Panc1 (cell line): ENCODE measurements around the gene ATP2C1. TPM values are rescaled to one million over a fixed set of nuclear protein-coding genes. Genes with fewer than 3 reads are reported as not detected.

ENCODE experiments used
- ATAC-seq: fragments of 200-7000 bp; cut with Tn5 transposase; 2 replicates; pipeline ENCODE4 v1.9.1; 2020; ENCODE audit warnings: mild to moderate bottlenecking, moderate library complexity
- BruUV-seq: library from RNA; stranded (reverse); fragments of 400-500 nt; replicated peaks from 2 replicates; lab custom pipeline; 2021; lab: Mats Ljungman, UMichigan
- CTCF ChIA-PET: fragments of 300-600 bp; sonication (Branson Sonifier 250); formaldehyde crosslinking; loops from one replicate; lab custom pipeline; 2022; ENCODE audit warnings: antibody characterized with exemption; lab: Charles Lee
- POLR2A ChIA-PET: fragments of 300-600 bp; sonication (Branson Sonifier 250); formaldehyde crosslinking; loops from one replicate; lab custom pipeline; 2022; ENCODE audit warnings: antibody characterized with exemption; lab: Charles Lee
- DNase-seq: peaks from one replicate; pipeline ENCODE4 v3.0.0-alpha.2; 2010; ENCODE audit warnings: low read depth, low spot score
- H3K27ac ChIP-seq: 2 replicates; pipeline ENCODE4 v1.5.1; 2011; ENCODE audit warnings: mild to moderate bottlenecking, low read length, inconsistent platforms
- H3K27me3 ChIP-seq: fragments of 200-500 bp; sonication (Bioruptor generic); 2 replicates; pipeline ENCODE4 v1.6.0; 2014; ENCODE audit warnings: low read length, inconsistent platforms; ENCODE audit not compliant: control insufficient read depth, insufficient read depth
- H3K36me3 ChIP-seq: fragments of 200-500 bp; sonication (Bioruptor generic); 2 replicates; pipeline ENCODE4 v1.5.1; 2014; ENCODE audit warnings: inconsistent platforms, mild to moderate bottlenecking, low read length, moderate library complexity; ENCODE audit not compliant: control insufficient read depth, insufficient read depth
- H3K4me1 ChIP-seq: 2 replicates; pipeline ENCODE4 v1.5.1; 2011; ENCODE audit warnings: inconsistent platforms, mild to moderate bottlenecking, low read length, moderate library complexity; ENCODE audit not compliant: control insufficient read depth, insufficient read depth
- H3K4me3 ChIP-seq, 2 experiments: 2 replicates each; pipeline ENCODE4 v1.5.1; 2011 to 2012; ENCODE audit warnings: low read depth in 2 of 2, low read length in 2 of 2, mild to moderate bottlenecking in 2 of 2, inconsistent platforms in 1 of 2, moderate library complexity in 1 of 2
- H3K9me3 ChIP-seq: fragments of 200-500 bp; sonication (Bioruptor generic); 2 replicates; pipeline ENCODE4 v1.5.1; 2014; ENCODE audit warnings: low read depth, mild to moderate bottlenecking, inconsistent platforms, low read length, moderate library complexity; ENCODE audit not compliant: control insufficient read depth, insufficient read depth
- POLR2AphosphoS5 ChIP-seq: IDR thresholded peaks from 2 replicates; pipeline ENCODE4 v1.6.1; 2012; ENCODE audit warnings: mild to moderate bottlenecking, low read depth, low read length, moderate library complexity
- SIN3A ChIP-seq: IDR thresholded peaks from 2 replicates; pipeline ENCODE4 v1.6.1; 2012; ENCODE audit warnings: low read depth, mild to moderate bottlenecking, low read length, moderate library complexity, borderline replicate concordance; ENCODE audit not compliant: insufficient read depth
- TCF7L2 ChIP-seq: IDR thresholded peaks from 2 replicates; pipeline ENCODE4 v1.6.1; 2011; ENCODE audit warnings: mild to moderate bottlenecking, low read depth, low read length, inconsistent platforms
- in situ Hi-C: cut with HindIII; loops from 2 replicates; pipeline ENCODE4 v1.10.0; 2016; ENCODE audit warnings: low sequenced_read_pairs, low pct_unique_long_range_greater_than_20kb
- intact Hi-C: fragments of 100-400 bp; cut with micrococcal nuclease; formaldehyde crosslinking; loops from one replicate; pipeline ENCODE4 v1.10.0; 2022; ENCODE audit not compliant: unreplicated experiment
- total RNA-seq: library from RNA; stranded (reverse); gene quantifications from one replicate; pipeline ENCODE4 v1.2.1, GENCODE V29; 2021; ENCODE audit not compliant: unreplicated experiment
- TF ChIP-seq, protein P1 (sequence below): fragments of 450-650 bp; IDR thresholded peaks from 2 replicates; pipeline ENCODE4 v1.5.1; 2017; ENCODE audit warnings: mild to moderate bottlenecking
- TF ChIP-seq, protein P2 (sequence below), 2 experiments: IDR thresholded peaks; 2 replicates each; pipeline ENCODE4 v1.6.1; 2011 to 2012; ENCODE audit warnings: low read depth in 2 of 2, control low read depth in 1 of 2, low read length in 1 of 2, mild to moderate bottlenecking in 1 of 2, moderate library complexity in 1 of 2; ENCODE audit not compliant: insufficient read depth in 1 of 2

Gene ATP2C1
- total RNA-seq, 1 experiment from 2014 or later = 101 TPM

DNA sequence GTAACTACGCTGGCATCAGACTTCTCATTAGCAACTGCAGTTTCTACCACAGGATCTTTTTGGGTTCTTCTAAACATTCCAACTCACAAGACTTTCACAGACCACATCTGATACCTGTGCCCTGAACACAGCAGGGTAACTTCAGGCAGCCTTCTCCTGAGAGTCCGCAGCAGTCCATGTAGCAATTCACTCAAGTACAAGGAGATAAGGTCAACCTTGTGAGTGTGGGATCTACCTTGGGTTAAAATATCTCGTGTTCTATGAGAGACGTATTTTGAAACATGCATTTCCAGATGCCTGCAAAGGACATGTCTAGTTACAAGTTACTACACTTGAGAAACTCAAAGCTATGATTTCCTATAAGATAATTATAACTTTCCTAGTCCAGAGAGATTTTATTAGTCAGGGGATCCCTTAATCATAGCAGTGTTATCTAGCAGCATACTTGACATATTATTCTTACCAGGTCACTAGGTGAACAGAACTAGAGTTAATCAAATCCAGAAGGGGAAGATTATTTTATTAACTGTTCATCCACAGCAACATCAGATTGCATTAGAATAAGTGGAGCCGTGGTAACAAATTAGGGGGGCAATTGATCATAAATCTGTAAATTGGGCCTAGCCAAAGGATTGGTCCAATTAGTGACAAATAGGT, 66.4 kb downstream of the ATP2C1 start:
- ChIA-PET POLR2A (no interaction called here), CTCF (no interaction called here)
- ATAC-seq = no peak
- in situ Hi-C loops = no loop called here
- Histone ChIP-seq H3K27ac (no peak overlapping the region), H3K36me3 (peaks cover 37% of the 10 kb centered on the region), H3K4me1 (peaks cover 8% of the 10 kb centered on the region), H3K27me3 (no peaks in the 10 kb centered on the region), H3K4me3 (no peak overlapping the region), H3K9me3 (no peaks in the 10 kb centered on the region)
- DNase-seq = no peak
- TF ChIP-seq, protein P1, sequence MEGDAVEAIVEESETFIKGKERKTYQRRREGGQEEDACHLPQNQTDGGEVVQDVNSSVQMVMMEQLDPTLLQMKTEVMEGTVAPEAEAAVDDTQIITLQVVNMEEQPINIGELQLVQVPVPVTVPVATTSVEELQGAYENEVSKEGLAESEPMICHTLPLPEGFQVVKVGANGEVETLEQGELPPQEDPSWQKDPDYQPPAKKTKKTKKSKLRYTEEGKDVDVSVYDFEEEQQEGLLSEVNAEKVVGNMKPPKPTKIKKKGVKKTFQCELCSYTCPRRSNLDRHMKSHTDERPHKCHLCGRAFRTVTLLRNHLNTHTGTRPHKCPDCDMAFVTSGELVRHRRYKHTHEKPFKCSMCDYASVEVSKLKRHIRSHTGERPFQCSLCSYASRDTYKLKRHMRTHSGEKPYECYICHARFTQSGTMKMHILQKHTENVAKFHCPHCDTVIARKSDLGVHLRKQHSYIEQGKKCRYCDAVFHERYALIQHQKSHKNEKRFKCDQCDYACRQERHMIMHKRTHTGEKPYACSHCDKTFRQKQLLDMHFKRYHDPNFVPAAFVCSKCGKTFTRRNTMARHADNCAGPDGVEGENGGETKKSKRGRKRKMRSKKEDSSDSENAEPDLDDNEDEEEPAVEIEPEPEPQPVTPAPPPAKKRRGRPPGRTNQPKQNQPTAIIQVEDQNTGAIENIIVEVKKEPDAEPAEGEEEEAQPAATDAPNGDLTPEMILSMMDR = no peak
- TF ChIP-seq SIN3A = no peak
- TF ChIP-seq, protein P2, sequence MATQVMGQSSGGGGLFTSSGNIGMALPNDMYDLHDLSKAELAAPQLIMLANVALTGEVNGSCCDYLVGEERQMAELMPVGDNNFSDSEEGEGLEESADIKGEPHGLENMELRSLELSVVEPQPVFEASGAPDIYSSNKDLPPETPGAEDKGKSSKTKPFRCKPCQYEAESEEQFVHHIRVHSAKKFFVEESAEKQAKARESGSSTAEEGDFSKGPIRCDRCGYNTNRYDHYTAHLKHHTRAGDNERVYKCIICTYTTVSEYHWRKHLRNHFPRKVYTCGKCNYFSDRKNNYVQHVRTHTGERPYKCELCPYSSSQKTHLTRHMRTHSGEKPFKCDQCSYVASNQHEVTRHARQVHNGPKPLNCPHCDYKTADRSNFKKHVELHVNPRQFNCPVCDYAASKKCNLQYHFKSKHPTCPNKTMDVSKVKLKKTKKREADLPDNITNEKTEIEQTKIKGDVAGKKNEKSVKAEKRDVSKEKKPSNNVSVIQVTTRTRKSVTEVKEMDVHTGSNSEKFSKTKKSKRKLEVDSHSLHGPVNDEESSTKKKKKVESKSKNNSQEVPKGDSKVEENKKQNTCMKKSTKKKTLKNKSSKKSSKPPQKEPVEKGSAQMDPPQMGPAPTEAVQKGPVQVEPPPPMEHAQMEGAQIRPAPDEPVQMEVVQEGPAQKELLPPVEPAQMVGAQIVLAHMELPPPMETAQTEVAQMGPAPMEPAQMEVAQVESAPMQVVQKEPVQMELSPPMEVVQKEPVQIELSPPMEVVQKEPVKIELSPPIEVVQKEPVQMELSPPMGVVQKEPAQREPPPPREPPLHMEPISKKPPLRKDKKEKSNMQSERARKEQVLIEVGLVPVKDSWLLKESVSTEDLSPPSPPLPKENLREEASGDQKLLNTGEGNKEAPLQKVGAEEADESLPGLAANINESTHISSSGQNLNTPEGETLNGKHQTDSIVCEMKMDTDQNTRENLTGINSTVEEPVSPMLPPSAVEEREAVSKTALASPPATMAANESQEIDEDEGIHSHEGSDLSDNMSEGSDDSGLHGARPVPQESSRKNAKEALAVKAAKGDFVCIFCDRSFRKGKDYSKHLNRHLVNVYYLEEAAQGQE (IDR thresholded peaks at IDR 0.05; ENCODE audit: insufficient read depth in 1 of 2, low read depth in 2 of 2, low read length in 1 of 2) = no peak
- TF ChIP-seq POLR2AphosphoS5 = no peak
- TF ChIP-seq TCF7L2 = no peak
- no TSS peak for BruUV-seq
- intact Hi-C loops = no loop called here

DNA sequence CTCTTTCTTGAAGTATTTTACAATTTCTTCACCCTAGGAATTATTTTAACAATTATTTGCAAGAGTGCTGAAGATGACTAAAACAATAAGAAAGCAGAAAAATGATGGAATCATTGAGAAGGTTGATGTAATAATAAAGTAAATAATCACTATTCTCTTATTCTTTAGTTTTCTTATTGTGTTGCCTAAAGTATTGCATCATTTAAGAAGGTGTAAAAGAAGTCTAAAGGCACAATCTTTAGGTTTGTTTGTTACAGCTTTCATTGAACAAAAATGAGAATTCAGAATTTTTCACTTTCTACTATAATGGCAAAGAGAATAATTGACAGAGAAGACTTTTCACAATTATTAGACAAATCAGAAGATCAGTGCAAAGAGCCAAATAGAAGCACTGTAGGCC, 67.6 kb downstream of the ATP2C1 start:
- CTCF ChIA-PET = no interaction called here
- Histone ChIP-seq H3K27me3 (no peaks in the 10 kb centered on the region), H3K4me3 (no peak overlapping the region), H3K36me3 (peaks cover 32% of the 10 kb centered on the region), H3K27ac (no peak overlapping the region), H3K9me3 (no peaks in the 10 kb centered on the region), H3K4me1 (peaks cover 8% of the 10 kb centered on the region)
- no peak for DNase-seq
- no peak for TF ChIP-seq TCF7L2
- TF ChIP-seq, protein P2 (IDR thresholded peaks at IDR 0.05; ENCODE audit: insufficient read depth in 1 of 2, low read depth in 2 of 2, low read length in 1 of 2) = no peak
- TF ChIP-seq POLR2AphosphoS5 = no peak
- POLR2A ChIA-PET = no interaction called here
- intact Hi-C loops (no loop called here), in situ Hi-C loops (no loop called here)
- BruUV-seq = no TSS peak
- no peak for ATAC-seq
